IPS-20b (cell line): ENCODE measurements around the gene IGFN1.
"Not testable (repeated sequence)": the region's sequence is repeated elsewhere in the genome, so short reads cannot be mapped to it uniquely, and the experiment has no call there.

ENCODE experiments used
- H3K27ac ChIP-seq: one replicate; pipeline ENCODE4 v1.5.1; 2013; ENCODE audit warnings: low read length
- H3K27me3 ChIP-seq: 2 replicates; pipeline ENCODE4 v1.6.1; 2013; ENCODE audit warnings: mild to moderate bottlenecking, low read length, inconsistent platforms; ENCODE audit not compliant: insufficient read depth
- H3K36me3 ChIP-seq: 2 replicates; pipeline ENCODE4 v1.6.1; 2013; ENCODE audit warnings: low read depth, mild to moderate bottlenecking, inconsistent platforms, low read length, moderate library complexity; ENCODE audit not compliant: insufficient read depth
- H3K4me1 ChIP-seq: 2 replicates; pipeline ENCODE4 v1.6.1; 2013; ENCODE audit warnings: mild to moderate bottlenecking, control low read depth, inconsistent platforms, low read length, moderate library complexity; ENCODE audit not compliant: insufficient read depth
- H3K4me3 ChIP-seq: 2 replicates; pipeline ENCODE4 v1.5.1; 2013; ENCODE audit warnings: mild to moderate bottlenecking, low read length, inconsistent platforms
- H3K9ac ChIP-seq: 2 replicates; pipeline ENCODE4 v1.6.1; 2013; ENCODE audit warnings: low read depth, mild to moderate bottlenecking, inconsistent platforms, low read length, moderate library complexity
- H3K9me3 ChIP-seq: 2 replicates; pipeline ENCODE4 v1.6.1; 2013; ENCODE audit warnings: mild to moderate bottlenecking, low read depth, low read length, inconsistent platforms; ENCODE audit not compliant: insufficient read depth

IGFN1 gene

GRCh38 chr1:201147396-201148015, 43.1 kb upstream of the IGFN1 start:
- Histone ChIP-seq H3K36me3 (peaks cover 100% of the 10 kb centered on the region), H3K27ac (no peak overlapping the region), H3K9ac (no peak overlapping the region), H3K27me3 (no peaks in the 10 kb centered on the region), H3K4me1 (no peaks in the 10 kb centered on the region), H3K4me3 (no peak overlapping the region), H3K9me3 (no peaks in the 10 kb centered on the region)

DNA sequence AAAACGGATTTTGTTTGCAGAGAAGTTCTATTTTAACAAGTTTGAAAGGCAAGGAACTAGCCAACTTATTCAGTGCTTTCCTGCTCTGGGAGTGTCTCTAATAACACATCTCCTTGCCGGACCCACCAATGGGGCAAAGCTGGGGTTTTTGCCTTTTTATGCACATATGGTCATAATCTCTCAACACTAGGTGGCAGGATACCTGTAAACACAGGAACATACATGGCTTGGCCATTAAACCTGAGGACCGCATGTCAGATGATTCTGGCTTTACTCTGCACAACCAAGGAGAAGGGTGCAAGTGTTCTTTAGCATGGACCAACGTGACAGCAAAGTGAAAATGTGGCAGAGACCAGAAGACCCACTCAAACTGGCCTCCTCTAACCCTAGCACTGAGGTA, 41.2 kb upstream of the IGFN1 start:
- peaks cover 82% of the 10 kb centered on the region for H3K36me3 ChIP-seq
- H3K9me3 ChIP-seq = no peaks in the 10 kb centered on the region
- no peak overlapping the region for H3K27ac ChIP-seq
- H3K4me1 ChIP-seq = 0 out of 2 replicates have a peak, but pooled peaks cover 5% of the 10 kb centered on the region
- no peak overlapping the region for H3K9ac ChIP-seq
- H3K27me3 ChIP-seq = no peaks in the 10 kb centered on the region
- H3K4me3 ChIP-seq = no peak overlapping the region

- peak overlapping the region; percentile 89; the same call in 1 of the 2 replicates for H3K9ac ChIP-seq
- H3K4me3 ChIP-seq = peak overlapping the region; percentile 86
- H3K9me3 ChIP-seq = no peaks in the 10 kb centered on the region
- no peak overlapping the region for H3K27ac ChIP-seq
- H3K27me3 ChIP-seq = no peaks in the 10 kb centered on the region
- peaks cover 10% of the 10 kb centered on the region; the same call in 1 of the 2 replicates for H3K4me1 ChIP-seq
- peaks cover 38% of the 10 kb centered on the region for H3K36me3 ChIP-seq
Measured at GRCh38 chr1:201153474-201154388, 36.9 kb upstream of the IGFN1 start.

- peaks cover 10% of the 10 kb centered on the region; the same call in 1 of the 2 replicates for H3K4me1 ChIP-seq
- no peak within 1 kb of the TSS for H3K27ac ChIP-seq
- H3K36me3 ChIP-seq = peaks cover 30% of the 10 kb centered on the region
- H3K27me3 ChIP-seq = no peaks in the 10 kb centered on the region
- H3K9me3 ChIP-seq = no peaks in the 10 kb centered on the region
- peak within 1 kb of the TSS; percentile 86 for H3K4me3 ChIP-seq
- H3K9ac ChIP-seq = peak within 1 kb of the TSS; percentile 89; the same call in 1 of the 2 replicates
Measured at GRCh38 chr1:201154389-201155165, 36.0 kb upstream of the IGFN1 start, which contains the start of gene TMEM9. TMEM9 (minus strand) TSS chr1:201154474; CDS start chr1:201153923, 551 bp downstream.

DNA sequence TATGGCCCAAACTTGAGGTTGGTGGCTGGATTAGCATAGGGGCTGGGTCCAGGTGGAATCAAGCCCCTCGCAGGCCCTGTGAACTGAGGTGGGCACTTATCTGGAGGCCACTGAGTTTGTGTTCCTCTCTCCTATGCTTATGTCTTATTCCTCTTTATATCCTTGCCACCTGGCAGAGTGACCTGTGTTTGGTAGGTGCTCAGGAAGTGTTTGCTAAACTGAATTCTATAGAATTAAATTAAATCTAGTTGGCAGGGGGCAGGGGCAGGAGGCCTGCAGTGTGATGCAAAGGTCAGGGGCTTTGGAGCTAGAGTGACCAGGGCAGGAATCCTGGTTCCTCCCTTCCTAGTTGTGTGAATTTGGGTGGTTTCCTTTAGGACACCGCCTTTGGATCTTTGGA, 35.3 kb upstream of the IGFN1 start:
- H3K9me3 ChIP-seq = no peaks in the 10 kb centered on the region
- no peak overlapping the region for H3K9ac ChIP-seq
- peaks cover 10% of the 10 kb centered on the region; the same call in 1 of the 2 replicates for H3K4me1 ChIP-seq
- H3K27me3 ChIP-seq = no peaks in the 10 kb centered on the region
- H3K4me3 ChIP-seq = no peak overlapping the region
- no peak overlapping the region for H3K27ac ChIP-seq
- H3K36me3 ChIP-seq = peaks cover 22% of the 10 kb centered on the region

DNA sequence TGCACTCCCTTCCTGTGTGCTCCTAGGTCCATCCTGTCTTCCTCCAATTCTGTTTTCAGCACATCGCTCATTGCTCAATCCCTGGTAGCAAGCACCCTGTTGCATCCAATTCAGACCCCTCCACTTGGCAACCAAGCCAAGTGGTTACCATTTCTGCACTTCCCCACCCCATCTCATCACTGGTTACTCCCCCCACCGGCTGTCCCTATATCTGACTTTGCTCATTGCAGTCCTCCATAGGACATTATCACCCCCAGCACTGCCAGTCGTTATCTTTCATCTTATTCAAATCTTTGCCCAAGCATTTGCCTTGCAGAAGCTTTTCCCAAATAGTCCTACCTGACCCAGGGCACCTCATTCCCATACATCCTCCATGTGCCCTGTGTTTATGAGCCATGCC, 34.3 kb upstream of the IGFN1 start:
- Histone ChIP-seq H3K9ac (no peak overlapping the region), H3K4me3 (no peak overlapping the region), H3K36me3 (peaks cover 12% of the 10 kb centered on the region), H3K27ac (no peak overlapping the region), H3K4me1 (peaks cover 10% of the 10 kb centered on the region; the same call in 1 of the 2 replicates), H3K27me3 (no peaks in the 10 kb centered on the region), H3K9me3 (no peaks in the 10 kb centered on the region)

DNA sequence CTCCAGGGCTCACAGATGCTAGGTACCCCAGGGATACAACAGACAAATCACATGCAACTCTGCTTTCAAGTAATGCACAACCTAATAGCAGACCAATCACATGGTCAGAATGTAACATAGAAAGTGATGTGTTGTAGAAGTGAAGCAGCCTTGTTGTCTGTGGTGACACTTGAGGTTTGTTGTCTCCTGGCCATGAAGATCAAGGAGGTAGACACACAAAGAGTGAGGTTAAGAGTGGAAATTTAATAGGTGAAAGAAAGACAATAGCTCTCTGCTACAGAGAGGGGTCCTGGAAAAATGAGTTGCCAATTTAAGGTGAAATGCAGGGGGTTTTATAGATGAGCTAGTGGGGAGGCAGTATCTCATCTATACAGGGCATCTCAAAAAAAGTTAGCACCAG, 33.8 kb upstream of the IGFN1 start:
- H3K27ac ChIP-seq = no peak overlapping the region
- H3K27me3 ChIP-seq = no peaks in the 10 kb centered on the region
- H3K36me3 ChIP-seq = peaks cover 8% of the 10 kb centered on the region
- peaks cover 10% of the 10 kb centered on the region; the same call in 1 of the 2 replicates for H3K4me1 ChIP-seq
- H3K9ac ChIP-seq = no peak overlapping the region
- no peak overlapping the region for H3K4me3 ChIP-seq
- H3K9me3 ChIP-seq = no peaks in the 10 kb centered on the region

GRCh38 chr1:201157949-201158348, 32.7 kb upstream of the IGFN1 start:
- no peak overlapping the region for H3K9ac ChIP-seq
- no peaks in the 10 kb centered on the region for H3K36me3 ChIP-seq
- H3K27ac ChIP-seq = no peak overlapping the region
- no peak overlapping the region for H3K4me3 ChIP-seq
- no peaks in the 10 kb centered on the region for H3K27me3 ChIP-seq
- H3K9me3 ChIP-seq = no peaks in the 10 kb centered on the region
- peaks cover 10% of the 10 kb centered on the region; the same call in 1 of the 2 replicates for H3K4me1 ChIP-seq

DNA sequence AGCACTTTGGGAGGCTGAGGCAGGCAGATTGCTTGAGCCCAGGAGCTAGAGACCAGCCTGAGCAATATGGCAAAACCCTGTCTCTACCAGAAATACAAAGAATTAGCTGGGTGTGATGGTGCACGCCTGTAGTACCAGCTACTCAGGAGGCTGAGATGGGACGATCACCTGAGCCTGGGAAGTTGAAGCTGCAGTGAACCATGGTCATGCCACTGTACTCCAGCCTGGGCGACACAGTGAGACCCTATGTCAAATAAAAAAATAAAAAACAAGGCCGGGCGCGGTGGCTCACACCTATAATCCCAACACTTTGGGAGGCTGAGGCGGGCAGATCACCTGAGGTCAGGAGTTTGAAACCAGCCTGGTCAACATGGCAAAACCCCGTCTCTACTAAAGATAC, 27.6 kb upstream of the IGFN1 start:
- H3K4me1 ChIP-seq, H3K27ac ChIP-seq, H3K27me3 ChIP-seq, H3K9me3 ChIP-seq, H3K36me3 ChIP-seq, H3K4me3 ChIP-seq, H3K9ac ChIP-seq: not testable (repeated sequence)

DNA sequence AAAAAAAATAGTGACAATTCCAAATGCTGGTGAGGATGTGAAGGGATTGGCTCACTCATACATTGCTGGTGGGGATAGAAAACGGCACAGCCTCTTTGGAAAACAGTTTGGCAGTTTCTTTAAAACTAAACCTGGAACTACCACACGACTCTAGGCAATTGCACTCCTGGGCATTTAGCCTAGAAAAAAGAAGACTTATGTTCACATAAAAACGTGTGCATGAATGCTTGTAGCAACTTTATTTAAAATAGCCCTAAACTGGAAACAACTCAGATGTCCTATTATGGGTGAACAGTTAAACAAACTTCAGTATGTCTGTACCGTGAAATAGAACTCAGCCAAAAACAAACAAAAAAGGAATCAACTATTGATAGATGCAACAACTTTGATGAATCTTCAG, 26.9 kb upstream of the IGFN1 start:
- H3K27ac ChIP-seq = no peak overlapping the region
- no peaks in the 10 kb centered on the region for H3K9me3 ChIP-seq

GRCh38 chr1:201164645-201165044, 26.0 kb upstream of the IGFN1 start:
- no peak overlapping the region for H3K27ac ChIP-seq
- H3K4me3 ChIP-seq = no peak overlapping the region
- no peaks in the 10 kb centered on the region for H3K36me3 ChIP-seq
- H3K9me3 ChIP-seq = no peaks in the 10 kb centered on the region
- peaks cover 2% of the 10 kb centered on the region; the same call in 1 of the 2 replicates for H3K27me3 ChIP-seq
- no peaks in the 10 kb centered on the region for H3K4me1 ChIP-seq
- H3K9ac ChIP-seq = no peak overlapping the region

More for the DNA sequence above, 26.9 kb upstream of the IGFN1 start:
- Histone ChIP-seq H3K36me3 (no peaks in the 10 kb centered on the region), H3K4me1 (no peaks in the 10 kb centered on the region), H3K27me3 (no peaks in the 10 kb centered on the region), H3K9ac (no peak overlapping the region), H3K4me3 (no peak overlapping the region)
